ENCODE results near the gene C1QA.

- TF ChIP-seq, protein P1, sequence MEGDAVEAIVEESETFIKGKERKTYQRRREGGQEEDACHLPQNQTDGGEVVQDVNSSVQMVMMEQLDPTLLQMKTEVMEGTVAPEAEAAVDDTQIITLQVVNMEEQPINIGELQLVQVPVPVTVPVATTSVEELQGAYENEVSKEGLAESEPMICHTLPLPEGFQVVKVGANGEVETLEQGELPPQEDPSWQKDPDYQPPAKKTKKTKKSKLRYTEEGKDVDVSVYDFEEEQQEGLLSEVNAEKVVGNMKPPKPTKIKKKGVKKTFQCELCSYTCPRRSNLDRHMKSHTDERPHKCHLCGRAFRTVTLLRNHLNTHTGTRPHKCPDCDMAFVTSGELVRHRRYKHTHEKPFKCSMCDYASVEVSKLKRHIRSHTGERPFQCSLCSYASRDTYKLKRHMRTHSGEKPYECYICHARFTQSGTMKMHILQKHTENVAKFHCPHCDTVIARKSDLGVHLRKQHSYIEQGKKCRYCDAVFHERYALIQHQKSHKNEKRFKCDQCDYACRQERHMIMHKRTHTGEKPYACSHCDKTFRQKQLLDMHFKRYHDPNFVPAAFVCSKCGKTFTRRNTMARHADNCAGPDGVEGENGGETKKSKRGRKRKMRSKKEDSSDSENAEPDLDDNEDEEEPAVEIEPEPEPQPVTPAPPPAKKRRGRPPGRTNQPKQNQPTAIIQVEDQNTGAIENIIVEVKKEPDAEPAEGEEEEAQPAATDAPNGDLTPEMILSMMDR (optimal IDR thresholded peaks at IDR 0.05 in 1 of 3, IDR thresholded peaks at IDR 0.05 in 1 of 3, conservative IDR thresholded peaks at IDR 0.05 in 1 of 3; ENCODE audit: extremely low read depth in 1 of 3, insufficient read depth in 2 of 3, low read length in 3 of 3), result no peak
- no peak for TF ChIP-seq EZH2 (IDR thresholded peaks at IDR 0.05; ENCODE audit: low read length)
These were observed 17.2 kb upstream of the C1QA start for GRCh38 chr1:22619252-22619651.

All from keratinocyte (primary cell).